NCI-H2081 treated with DMSO at 0.1 percent for 48 hours (cell line): Measurements from ENCODE around the gene NAIF1.
"Not testable (repeated sequence)": the region's sequence is repeated elsewhere in the genome, so short reads cannot be mapped to it uniquely, and the experiment has no call there.

Experiments
- DNase-seq: peaks from one replicate; lab custom pipeline; 2025; lab: John Stamatoyannopoulos, UW

The NAIF1 gene

DNA sequence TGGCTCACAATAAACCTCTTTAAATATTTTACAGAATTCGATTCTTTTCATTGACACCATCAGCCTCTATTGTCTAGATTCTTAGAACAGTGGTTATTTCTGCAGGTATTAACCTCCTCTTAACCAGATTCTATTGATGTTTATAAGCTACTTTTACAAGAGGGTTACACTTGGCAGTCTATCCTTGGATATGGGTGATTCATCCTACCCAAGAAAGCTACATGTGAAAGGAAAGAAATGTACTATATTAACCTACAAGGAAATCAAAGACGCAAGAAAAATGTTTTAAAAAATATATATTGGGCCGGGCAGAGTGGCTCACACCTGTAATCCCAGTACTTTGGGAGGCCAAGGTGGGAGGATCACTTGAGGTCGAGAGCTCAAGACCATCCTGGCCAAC, 17.6 kb upstream of the NAIF1 start:
- DNase-seq = no peak

DNA sequence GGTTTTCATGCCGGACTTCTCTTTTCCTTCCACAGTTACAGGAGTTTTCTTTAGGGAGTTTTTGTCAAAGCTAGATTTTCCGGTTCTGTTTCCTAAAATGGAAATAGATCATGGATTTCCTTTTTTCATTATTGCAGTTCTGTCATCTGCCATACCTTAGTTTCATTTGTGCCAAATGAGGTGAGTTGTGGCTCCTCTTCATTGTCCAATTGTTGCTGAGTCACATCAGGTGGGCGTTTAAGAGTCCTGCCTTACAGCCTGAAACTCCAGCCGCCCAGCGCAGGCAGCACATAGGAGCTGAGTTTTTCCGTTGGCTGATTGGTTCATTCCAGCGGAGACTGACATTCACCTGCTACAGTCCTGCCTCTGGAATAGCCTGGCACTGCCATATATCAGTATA, 15.0 kb upstream of the NAIF1 start:
- DNase-seq = no peak

DNA sequence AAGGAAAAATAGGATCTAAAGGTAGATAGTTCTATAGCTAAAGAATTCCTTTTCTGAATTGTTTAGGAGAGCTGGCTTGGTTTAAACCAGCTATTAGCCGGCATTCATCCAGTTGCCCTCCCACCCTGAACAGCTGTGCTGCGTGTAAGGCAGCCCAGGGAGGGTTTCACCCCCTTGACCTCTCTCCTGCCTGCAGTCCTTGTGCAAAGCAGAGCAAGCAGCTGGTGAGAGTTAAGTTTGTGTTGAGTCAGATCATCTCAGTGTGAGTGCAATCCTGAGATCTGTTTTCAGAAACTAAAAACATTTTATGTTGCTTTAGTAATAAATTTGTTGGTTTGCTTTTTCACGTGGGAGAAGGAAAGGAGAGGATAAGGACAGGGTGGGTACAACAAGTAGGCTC, 13.9 kb upstream of the NAIF1 start:
- DNase-seq = no peak

DNA sequence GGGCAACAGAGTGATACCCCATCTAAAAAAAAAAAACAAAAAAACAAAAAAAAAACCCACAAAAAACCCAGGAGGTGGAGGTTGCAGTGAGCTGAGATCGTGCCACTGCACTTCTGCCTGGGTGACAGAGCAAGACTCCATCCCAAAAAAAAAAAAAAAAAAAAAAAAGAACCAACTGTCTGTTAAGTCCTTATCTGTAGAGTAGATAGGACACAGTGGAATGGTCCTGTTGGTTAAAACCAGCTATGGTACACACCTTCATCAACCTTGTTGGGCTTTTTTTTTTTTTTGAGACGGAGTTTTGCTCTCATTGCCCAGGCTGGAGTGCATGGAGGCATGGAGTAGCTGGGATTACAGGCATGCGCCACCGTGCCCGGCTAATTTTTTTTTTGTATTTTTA, 13.1 kb upstream of the NAIF1 start:
- no peak for DNase-seq

DNA sequence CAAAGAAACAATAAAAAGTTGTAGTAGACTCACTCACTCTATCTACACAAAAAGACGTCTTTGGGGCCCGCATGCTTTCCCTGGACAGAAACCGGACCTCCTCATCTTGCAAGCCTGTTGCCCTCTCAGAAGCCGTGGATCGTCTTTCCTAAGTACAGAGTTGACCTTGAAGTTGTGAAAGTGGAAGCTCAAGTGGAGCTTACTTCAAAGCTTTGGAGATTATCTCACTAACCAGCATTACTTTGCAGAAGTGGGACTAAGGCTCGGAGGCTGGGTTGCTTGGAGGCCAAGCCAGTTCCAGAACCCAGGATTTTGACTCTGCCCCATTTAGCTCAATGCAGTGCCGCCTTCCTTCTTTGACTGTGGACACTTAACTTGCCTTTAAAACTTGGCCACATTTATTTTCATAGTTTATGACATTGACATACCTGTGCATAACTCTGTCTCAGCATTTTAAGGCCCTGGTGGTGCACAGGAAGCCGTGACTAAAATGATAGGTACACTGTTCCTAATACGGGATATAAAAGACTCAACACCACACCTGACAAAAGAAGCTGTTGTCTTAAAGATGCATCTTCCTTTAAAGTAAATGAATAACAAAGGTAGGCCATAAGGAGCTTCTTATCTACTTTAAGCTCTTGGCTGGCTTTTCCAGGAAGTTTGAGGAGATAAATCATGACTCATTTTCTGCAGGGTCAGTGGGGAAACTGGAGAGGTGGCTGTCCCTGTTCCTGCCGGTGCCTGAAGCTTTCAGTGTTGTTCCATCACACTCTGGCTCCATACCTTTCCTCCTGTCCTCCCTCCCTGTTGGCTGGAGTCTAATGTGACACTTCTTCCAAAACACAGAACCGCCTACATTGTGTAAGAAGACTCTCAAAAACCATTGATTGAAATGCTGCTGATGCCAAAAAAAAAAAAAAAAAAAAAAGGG, 11.6 kb upstream of the NAIF1 start:
- DNase-seq = no peak

DNA sequence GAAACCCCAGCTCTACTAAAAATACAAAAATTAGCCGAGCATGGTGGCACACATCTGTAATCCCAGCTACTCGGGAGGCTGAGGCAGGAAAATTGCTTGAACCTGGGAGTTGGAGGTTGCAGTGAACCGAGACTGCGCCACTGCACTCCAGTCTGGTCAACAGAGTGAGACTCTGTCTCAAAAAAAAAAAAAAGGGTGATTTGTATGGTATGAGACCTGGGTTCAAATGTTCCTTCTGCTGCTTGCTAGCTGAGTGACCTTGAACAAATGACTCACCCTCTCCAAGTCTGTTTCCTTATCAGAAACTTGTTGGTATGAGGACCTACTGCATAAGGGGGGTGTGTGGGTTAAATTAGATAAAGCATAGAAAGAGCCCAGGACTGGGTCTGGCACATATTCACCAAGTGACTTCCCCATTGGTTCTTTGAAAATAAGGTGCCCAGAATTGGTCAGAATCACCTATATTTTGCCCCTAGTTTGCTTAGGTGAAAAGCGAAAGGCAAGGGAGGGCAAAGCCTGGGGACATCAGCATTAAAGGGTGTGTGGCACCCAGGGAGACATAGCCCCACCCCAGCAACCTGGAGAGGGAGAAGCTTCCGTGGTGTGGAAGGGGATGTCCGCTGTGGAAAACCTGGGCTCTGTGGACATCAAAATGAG, 10.9 kb upstream of the NAIF1 start:
- DNase-seq = no peak

DNA sequence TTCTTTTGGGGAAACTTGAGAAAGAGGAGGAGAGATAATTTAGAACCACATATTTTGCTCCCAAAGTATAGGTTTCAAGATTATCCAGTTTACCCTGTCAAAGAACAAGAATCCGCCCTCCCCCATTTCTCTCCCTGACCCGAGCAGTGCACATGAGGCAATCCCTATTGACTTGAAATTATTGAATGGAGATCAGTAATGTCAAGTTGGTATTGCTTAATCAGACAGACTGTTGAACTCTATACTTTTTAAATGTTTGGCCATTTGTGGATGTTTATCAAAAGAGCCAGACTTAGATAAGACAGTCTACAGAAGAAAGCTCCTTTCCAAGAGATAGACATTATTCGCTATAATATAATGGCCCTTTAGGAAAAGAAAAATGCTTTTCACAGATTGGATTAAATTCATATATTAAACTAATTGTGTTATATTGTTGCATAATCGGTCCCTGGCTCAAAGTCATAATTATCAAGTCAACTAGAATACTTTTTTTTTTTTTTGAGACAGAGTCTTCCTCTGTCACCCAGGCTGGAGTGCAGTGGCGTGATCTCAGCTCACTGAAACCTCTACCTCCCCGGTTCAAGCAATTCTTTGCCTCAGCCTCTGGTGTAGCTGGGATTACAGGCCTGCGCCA, 6.2 kb upstream of the NAIF1 start:
- DNase-seq = no peak

DNA sequence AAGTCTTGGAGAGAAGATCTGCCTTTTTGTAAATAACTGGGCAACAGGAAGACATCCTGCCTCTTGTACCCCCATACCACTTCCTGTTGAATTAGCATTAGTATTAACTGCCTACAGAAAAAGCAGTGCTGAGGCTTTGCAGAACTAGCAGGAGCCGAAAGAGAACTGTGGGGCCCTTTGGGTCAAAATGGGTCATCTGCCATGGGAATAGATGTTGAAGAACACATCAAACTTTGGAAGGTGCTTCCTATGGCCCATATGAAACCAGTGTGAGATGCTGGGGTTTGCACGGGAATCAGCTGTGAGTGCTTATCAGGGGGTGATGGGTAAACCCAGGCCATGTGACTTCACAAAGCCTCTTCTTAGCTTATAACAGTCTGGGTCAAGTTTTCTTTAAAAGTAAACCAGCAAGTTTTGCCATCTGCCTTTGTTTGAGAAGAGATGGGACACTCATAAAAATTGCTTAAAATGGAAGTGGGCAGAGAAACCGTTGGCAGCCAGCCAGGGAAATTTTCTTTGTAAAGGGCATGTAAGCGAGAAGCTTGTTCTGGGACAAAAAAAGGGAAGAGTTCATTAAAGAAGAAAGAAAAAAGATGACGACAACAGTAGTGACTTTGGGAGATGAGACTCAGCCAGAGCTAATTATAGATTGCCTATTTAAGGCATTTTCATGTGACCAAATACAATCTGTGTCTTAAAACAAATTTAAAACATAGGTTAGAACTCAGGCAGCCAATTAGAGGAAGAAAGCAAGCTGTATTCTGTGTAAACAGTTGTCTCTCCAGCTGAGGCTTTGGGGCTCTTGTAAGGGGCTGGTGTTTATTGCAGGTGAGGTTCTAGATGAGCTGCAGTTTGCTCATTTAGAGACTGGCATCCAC, 5.3 kb upstream of the NAIF1 start:
- peak; percentile 20 for DNase-seq

DNA sequence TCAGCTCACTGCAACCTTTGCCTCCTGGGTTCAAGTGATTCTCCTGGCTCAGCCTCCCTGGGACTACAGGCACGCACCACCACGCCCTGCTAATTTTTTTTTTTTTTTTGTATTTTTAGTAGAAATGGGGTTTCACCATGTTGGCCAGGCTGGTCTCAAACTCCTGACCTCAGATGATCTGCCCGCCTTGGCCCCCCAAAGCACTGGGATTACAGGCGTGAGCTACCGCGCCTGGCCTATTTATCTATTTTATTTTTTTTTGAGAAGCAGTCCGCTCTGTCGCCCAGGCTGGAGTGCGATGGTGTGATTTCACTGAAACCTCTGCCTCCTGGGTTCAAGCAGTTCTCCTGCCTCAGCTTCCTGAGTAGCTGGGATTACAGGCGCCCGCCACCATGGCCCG, 4.4 kb upstream of the NAIF1 start:
- not testable (repeated sequence) for DNase-seq

DNA sequence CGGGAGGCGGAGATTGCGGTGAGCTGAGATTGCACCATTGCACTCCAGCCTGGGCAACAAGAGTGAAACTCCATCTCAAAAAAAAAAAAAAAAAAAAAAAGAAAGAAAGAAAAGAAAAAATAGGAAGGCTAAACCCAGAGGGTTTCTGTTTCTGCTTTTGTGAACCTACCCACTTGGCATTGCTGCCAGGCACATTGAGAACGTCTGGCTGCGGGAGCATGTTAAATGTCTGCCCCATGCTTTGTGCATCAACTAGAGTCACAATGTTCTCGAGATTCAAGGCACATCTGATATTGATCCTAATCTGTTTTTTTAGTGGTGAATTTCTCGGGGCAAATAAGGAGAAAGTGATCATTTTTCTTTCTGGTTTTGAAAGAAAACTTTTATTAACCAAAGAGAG, 3.8 kb upstream of the NAIF1 start:
- DNase-seq = no peak

DNA sequence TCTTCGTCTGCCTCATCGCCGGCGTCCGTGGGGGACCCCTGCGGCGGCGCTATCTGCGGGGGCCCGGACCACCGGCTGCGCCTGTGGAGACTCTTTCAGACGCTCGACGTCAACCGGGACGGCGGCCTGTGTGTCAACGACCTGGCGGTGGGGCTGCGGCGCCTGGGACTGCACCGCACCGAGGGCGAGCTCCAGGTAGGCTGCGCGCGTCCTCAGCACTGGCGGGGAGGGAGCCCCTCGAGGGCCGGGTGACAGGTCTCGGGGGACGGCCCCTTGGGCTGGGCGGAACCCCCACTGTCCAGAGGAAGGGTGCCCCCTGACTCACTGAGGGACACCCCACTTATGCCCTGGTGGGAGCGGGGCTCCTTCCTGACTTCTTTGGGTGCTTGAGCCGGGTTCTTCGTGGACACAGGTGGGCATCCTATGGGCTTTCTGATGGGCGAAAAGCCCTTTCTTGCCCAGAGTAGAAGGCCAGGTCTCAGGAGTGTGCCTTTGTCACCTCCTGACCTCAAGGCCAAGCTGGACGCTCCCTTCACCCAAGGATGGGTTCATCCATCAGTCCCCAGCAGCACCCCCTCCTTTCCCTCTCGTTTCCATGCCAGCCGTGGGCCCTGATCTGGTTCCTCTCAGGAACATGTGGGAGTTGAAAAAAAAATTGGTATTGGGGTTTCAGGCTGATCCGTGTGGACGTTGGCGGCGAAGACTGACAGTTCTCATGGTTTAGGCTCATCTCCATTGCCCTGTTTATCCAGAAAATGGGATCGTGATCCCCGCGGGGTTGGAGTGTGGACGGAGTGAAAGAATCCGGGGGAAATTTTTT, 1.5 kb upstream of the NAIF1 start:
- no peak for DNase-seq

DNA sequence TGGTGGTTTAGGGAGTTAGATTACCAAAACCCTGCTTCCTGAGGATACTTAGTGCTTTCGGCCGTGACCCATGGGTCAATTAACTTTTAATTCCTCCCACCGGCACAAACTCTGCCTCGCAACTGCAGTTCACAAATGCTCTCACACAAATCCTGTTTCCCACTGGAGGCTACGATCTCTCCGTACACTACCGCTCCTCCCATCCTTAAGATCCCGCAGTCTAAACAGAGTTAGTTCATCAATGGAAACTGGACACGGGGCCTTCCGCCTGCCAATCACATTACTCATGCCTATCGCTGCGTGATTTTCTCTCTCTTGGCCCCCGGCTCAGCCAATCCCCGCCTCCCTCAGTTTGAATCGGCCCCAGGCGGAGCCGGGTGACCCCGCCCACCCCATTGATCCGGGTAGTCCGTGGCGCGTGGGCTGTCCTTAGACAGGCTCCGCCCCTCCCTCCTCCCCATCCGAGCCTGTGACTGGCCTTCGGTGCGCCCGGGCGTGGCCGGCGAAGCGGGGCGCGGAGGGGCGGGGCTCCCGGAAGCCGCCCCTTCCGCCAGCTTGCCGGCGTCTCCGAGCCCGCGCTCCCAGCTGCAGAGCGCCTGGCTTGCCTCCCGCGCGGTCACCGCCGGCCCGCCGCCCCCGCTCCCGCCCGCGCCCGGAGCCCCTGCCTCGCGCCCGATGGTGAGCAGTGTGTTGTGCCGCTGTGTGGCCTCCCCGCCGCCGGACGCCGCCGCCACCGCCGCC, 695 bp upstream of the NAIF1 start, which contains the start of gene SLC25A25:
Gene SLC25A25 (plus strand): TSS at position 588 of the 741 bp plus-strand sequence. CDS start 88 bp downstream, at position 676.
- peak; percentile 94 for DNase-seq

DNA sequence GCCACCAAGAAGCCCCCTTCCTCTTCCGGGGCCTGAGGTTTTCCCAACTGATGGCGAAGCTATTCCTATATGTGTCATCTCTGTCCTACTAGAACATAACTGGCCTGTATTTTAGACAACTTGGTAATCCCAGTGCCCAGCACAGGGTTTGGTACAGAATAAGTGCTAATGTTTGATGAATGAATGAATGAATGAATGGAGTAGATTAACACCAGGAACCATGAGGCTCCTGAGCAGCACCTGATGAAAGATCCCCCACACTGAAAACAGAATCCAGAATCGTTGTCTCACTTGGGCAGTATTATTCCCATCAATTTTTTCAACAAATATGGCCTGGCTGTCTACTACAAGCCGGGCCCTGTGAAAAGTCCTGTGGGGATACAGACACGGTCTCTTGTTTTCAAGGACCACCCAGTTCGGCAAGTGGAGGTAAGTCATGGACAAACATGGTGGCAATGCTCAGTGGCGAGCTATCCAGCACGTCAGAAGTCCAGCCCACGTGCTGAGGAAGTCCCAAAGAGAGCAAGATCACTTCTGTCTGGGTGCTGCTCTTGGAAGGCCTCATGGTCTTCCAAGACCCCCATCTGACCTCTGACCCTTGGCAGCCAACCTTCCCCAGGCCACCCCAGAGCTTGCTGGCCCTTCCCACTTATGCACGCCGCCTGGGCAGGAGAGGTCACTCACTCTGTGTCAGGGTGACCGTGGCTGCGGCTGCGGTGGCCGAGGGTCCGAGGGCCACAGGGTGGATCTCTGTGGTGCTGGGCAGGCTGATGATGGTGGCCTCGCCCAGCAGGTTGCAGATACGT, 1.0 kb downstream of the NAIF1 start:
- no peak for DNase-seq

DNA sequence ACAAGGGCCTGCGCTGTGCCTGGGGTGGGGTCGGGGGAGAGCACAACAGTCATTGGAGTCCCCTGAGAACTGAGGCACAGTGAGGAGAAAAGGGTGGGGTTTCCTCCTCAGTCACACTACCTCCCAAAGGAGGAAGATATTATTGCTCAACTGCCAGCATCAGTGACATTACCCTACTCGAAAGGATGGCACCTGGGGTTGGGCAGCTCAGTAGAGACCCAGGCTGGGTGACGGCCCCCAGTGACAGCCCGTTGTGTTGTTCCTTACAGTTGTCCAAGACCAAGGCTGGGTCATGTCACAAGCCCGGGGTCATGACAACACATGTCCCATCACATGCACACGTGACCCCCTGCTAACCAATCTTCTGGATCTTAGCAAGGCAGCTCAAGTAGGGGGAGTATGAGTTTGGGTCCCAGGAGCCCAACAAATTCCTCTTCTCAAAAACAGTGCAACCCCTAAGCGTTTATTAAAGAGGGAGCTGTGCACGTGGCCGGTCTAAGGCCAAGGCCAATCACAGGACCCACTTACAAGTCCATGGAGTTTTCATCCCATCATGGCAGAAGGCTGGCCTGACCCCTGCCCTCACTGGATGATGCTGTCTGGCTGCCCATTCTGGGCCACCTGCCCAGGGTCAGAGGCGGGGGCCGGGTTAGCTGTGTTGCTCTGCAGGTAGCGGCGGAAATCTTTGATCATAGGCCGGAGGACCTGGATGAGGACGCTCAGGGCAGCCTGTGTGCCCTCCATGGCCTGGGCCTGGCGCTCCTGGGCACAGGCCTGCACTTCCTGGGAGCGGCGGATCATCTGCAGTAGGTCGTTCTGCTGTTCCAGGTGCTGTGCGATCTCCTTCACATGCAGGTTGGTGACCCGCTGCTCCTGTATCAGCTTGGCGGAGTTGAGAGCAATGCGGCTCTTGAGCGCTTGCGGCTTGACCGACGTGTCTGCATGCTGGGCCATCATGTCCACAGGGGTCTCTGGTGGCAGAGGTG, 4.0 kb downstream of the NAIF1 start:
- no peak for DNase-seq

DNA sequence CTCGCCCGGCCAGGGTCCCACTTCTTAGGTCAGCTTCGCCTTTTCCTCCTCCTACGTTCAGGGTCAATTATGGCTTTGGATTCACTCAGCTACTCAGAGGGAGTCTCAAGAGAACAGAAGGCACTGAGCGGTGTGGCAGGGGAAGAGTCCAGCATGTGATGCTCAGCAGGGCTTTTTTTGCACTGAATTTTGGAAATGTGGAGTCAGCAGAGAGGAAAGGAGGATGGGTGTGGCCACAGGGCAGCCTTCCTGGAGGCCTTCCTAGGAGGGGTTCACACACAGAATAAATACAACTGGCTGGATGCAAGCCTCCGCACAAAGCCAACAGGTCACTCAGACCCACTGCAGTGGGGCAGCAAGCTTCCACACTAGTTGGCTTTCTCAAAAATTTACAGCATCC, 4.8 kb downstream of the NAIF1 start:
- DNase-seq = no peak

DNA sequence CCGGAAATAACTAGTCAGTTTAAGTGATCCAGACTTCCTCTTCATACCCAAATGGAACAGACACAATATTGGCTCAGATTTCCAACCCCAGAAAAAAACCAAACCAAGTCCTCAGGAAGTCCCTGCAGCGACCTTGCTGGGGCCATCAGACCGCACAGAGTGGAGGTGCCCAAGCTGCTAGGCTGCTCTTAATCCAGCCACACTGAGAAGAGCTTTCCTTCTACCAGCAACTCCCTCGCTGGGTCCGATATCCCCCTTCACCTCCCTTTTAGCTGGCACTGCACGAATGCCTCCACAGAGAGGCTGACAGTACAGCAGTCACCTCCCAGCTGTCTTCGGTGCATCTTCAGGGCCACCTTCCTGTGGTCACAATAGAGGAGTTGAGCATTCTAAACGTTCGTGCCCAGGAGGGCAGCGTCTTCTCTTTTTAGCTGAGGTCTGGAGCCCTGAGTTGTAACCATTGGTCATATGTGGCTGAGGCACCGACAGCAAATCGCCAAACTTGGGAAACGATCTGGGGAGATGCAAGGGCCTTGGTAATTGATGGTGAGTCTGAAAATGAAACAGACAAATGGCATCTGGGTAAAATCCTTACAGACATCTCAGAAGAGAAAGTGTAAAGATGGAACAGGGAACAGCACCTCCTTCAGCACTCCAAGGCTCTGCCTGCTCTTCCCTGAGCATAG, 5.7 kb downstream of the NAIF1 start:
- DNase-seq = no peak

DNA sequence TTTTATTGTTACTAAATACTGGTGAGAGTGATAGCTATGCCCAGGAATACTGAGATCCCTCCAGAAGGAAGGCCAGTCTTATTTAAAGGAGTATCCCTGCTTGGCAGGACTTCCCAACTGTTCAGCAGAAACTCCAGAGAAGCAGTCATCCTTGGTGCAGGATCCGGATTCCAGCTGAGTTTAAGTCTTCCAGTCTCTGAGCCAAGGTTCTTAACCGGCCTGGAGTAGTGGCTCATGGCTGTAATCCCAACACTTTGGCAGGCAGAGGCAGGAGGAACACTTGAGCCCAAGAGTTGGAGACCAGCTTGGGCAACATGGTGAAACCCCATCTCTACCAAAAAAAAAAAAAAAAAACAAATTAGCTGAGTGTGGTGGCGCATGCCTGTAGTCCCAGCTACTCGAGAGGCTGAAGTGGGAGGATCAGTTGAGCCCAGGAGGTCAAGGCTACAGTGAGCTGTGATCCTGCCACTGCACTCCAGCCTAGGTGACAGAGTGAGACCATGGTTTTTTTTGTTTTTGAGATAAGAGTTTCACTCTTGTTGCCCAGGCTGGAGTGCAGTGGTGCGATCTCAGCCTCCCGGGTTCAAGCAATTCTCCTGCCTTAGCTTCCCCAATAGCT, 7.6 kb downstream of the NAIF1 start:
- DNase-seq = no peak
